Suppressor macrophage treated with lipopolysaccharide for 4 hours (primary cell): ENCODE data around the gene ACOT6.
"Not testable (repeated sequence)": the region's sequence is repeated elsewhere in the genome, so short reads cannot be mapped to it uniquely, and the experiment has no call there.

Experiments used
- DNase-seq: peaks from one replicate; pipeline ENCODE4 v3.0.0-alpha.2; 2020

The ACOT6 gene

DNA sequence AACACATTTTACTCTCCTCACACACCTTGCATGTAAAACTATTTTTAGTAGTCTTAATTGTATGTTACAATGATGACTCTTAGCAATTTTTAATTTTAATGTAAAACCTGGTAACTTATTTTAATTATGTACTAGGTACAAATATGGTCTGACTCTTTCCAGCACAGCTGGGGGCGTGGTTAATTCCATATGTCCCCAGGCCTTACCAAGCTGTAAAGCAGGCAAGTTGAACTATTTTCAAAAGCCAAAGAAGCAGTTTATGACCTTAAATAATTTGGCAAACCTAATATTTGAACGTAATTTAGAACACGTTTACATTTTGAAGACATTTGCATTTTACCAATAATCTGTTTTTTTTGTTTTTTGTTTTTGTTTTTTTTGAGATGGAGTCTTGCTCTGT is 9.3 kb upstream of the ACOT6 start:
- DNase-seq: no peak

DNA sequence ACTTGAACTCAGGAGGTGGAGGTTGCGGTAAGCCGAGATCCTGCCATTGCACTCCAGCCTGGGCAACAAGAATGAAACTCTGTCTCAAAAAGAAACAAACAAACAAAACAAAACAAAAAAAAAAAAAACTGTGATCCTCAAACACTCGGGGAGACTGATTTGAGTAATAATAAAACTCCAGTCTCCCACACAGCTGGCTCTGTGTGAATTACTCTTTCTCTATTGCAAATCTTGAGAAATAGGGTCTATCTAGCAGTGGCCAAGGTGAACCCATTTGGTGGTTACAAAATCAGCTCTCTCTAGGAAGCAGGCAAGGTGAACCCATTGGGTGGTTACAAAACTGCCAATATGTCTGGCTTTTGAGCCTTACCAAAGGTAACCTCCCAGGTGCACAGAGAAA is 6.0 kb upstream of the ACOT6 start:
- DNase-seq: no peak

- DNase-seq: no peak
These were observed 5.1 kb upstream of the ACOT6 start for GRCh38 chr14:73607241-73607640.

DNA sequence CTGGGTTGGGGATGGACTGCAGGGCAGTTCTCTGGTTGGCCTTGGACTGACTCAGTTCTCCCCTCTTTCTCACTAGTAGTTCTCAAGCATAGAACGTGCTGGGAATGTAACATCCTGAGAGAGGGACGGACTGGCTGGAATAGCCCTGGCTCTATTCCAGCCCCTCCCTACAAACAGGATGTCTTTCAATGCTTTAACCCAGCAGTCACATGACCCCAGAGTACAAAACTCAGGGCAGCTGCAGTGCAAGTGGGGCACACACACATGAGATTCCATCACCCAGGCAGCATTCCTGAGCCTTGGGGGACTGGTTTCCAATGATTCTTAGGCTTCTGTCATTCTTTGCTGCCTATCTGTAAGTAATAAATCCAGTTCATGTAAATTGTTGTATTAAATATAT is 1.6 kb upstream of the ACOT6 start:
- DNase-seq: no peak

DNA sequence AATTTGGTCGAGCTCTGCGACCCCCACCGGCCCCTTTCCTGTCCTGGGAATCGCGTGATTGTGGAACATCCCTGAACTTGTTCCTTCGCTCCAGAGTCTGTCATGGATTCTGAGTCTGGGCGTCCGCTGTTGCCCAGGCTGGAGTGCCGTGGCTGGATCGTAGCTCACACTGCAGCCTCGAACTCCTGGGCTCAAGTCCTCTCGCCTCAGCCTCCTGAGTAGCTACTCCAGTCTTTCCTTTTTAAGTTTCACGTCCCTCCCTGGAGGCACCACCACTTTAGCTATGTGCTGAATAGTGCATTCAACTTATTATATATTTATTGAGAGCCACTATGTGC is 698 bp downstream of the ACOT6 start:
- DNase-seq: no peak

GRCh38 chr14:73613419-73613963 is 1.2 kb downstream of the ACOT6 start:
- DNase-seq: no peak

- no peak for DNase-seq
These were observed 4.5 kb downstream of the ACOT6 start for GRCh38 chr14:73616831-73617230.

GRCh38 chr14:73619524-73619923 is 7.2 kb downstream of the ACOT6 start:
- DNase-seq: no peak

- no peak for DNase-seq
These were observed 8.0 kb downstream of the ACOT6 start for GRCh38 chr14:73620268-73620667.

GRCh38 chr14:73623504-73624054 is 11.3 kb downstream of the ACOT6 start:
- no peak for DNase-seq

DNA sequence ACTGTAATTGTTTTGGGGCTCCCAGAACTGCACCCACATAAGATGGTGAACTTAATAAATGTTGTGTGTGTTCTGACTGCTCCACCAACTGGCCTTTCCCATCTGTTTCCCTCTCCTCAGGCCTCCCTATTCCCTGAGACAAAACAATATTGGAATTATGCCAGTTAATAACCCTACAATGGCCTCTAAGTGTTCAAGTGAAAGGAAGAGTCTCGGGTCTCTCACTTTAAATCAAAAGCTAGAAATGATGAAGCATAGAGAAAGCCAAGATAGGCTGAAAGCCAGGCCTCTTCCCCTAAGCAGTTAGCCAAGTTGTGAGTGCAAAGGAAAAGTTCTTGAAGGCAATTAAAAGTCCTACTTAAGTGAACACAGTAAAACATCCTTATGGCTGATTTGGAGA is 13.4 kb downstream of the ACOT6 start:
- no peak for DNase-seq

DNA sequence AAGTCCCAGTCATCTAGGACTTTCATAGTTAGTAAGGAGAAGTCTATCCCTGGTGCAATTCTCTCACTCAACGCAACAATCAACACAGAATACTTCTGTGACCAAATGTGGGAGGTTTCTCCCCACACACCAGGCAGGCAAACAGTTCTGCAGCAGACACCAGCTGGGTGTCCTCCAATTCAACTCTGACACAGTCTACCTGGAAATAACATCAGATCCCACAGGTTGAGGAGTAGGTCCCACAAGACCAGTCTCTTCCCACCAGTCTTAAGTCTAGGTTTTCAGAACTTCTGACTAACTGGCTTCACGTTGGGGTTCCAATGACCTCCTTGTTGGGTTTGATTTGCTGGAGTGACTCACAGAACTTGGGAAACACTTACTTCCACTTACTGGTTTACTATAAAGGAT is 14.8 kb downstream of the ACOT6 start:
- peak; percentile 75 for DNase-seq

DNA sequence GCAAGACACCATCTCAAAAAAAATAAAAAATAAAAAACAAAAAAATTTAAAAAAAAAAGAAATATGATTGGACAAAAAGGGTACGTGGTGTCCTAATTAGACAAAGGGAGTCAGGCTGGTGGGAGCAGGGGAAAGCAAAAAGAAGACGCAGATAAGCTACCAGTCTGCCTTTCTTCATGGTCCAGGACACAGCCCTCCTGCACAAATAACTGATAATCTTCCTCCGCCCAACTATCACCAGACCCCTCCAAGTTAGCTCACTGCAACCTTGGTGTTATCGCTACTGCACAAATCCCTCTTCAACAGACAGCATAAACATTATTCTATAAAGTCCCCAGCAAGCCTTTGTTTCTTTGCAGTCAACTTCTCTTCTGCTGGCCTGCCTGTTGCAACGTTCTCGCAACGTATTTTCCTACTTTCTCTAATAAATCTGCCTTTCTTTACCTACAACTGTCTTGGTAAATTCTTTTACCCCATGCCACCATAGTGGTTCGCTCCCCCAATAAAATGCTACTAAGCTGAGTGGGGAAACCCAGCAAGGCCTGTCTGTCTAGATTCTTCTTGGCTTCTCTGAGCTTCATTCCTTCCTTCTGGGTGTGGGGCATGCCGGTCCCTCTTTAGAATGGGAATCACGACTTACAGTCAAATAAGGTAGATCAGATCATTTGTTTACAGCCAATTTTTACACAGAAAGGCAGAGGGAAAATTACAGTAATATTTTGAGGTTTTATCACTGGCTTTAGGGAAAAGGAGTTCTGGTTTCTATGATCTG is 17.9 kb downstream of the ACOT6 start:
- DNase-seq: no peak

DNA sequence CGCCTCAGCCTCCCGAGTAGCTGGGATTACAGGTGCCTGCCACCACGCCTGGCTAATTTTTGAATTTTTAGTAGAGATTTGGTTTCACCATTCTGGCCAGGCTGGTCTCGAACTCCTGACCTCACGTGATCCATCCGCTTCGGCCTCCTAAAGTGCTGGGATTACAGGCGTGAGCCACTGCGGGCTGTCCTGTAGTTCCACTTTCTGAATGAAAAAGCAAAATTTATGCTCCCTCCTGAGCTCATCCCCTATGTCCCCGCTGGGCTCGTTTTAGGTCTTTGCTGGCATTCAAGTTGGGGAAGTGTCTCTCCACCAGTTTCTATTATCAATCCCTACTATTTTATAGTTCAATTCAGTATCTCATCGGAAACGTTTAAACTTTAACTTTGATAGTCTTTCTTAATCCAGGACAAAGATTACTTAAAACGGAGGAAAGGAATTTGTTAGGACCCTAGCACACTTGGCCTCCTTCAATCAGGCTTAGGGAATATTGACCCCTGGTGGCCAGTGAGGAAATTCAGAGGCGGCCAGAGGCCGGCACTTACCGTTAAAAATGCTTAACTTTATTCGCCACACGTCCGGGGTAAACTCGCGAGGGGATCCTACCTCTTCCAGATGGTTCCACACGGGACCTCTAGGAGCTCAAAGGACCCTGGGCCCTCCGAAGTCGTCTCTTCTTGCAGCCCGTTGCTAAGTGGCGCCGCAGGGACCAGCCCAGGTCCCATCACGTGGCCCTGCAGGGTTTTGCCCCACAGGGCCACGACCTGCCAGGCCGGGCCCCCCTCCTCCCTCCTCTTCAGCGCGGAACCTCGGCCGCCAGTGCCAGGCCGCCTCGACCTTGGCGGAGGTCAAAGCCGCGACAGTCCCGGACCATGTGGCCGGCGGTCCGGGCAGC is 21.0 kb downstream of the ACOT6 start:
- DNase-seq: peak; percentile 81

- DNase-seq: no peak
These were observed 21.9 kb downstream of the ACOT6 start for GRCh38 chr14:73634011-73634833.

- not testable (repeated sequence) for DNase-seq
These were observed 24.0 kb downstream of the ACOT6 start for GRCh38 chr14:73636355-73636754.

DNA sequence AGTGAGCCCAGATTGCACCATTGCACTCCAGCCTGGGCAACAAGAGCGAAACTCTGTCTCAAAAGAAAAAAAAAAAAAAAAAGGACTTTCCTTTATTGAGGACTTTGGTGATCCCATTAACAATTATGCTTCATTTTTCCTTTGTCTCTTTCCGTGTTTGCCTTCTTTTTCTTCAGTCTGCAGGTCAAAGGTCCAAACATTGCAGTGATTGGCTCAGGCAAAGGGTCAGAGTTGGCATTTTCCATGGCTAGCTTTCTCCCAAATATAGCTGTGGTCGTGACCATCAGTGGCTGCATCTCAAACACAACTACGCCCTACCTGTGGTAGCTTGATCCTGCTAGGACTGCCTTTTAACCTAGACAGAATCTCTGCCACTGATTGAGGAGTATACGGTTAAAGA is 25.5 kb downstream of the ACOT6 start:
- no peak for DNase-seq

- DNase-seq: no peak
These were observed 28.6 kb downstream of the ACOT6 start for GRCh38 chr14:73640796-73641365.

GRCh38 chr14:73644531-73645247 is 32.4 kb downstream of the ACOT6 start, which contains the start of gene DNAL1:
DNAL1 (plus strand) TSS chr14:73644986; CDS start chr14:73645040, 54 bp downstream.
- DNase-seq: peak; percentile 97

- no peak for DNase-seq
These were observed 32.9 kb downstream of the ACOT6 start for GRCh38 chr14:73645248-73645610.

GRCh38 chr14:73651005-73651404 is 38.7 kb downstream of the ACOT6 start:
- no peak for DNase-seq

- no peak for DNase-seq
These were observed 43.5 kb downstream of the ACOT6 start for GRCh38 chr14:73655851-73656250.
